GM21786 (cell line): Measurements from ENCODE around the gene NMT2.
A peak's percentile ranks its signal among the peaks of the same experiment; 100 is the strongest.

Source experiments
- ATAC-seq: cut with Tn5 transposase; IDR thresholded peaks from one replicate; pipeline ENCODE4 v1.9.1; 2021; ENCODE audit not compliant: unreplicated experiment

NMT2 gene

GRCh38 chr10:15097011-15097812 lies 71.3 kb downstream of the NMT2 start, which contains the start of gene RPP38:
TSS of gene RPP38 (plus strand) at chr10:15097355. CDS start at chr10:15103315, 5,960 bp downstream.
- ATAC-seq: peak; percentile 83

GRCh38 chr10:15096661-15097010 lies 71.9 kb downstream of the NMT2 start:
- no peak for ATAC-seq

- no peak for ATAC-seq
Measured at GRCh38 chr10:15092855-15093408, 75.6 kb downstream of the NMT2 start.

GRCh38 chr10:15091418-15091817 lies 77.1 kb downstream of the NMT2 start:
- ATAC-seq: no peak

- peak; percentile 98 for ATAC-seq
Measured at GRCh38 chr10:15088428-15089261, 79.8 kb downstream of the NMT2 start, which contains the start of gene ACBD7. TSS of gene ACBD7 (minus strand) at chr10:15088776. CDS start at chr10:15088728, 48 bp downstream.

- ATAC-seq: no peak
Measured at GRCh38 chr10:15084502-15084922, 84.0 kb downstream of the NMT2 start.

GRCh38 chr10:15083674-15084501 lies 84.6 kb downstream of the NMT2 start:
- no peak for ATAC-seq

- ATAC-seq: no peak
Measured at GRCh38 chr10:15075421-15075820, 93.1 kb downstream of the NMT2 start.

- no peak for ATAC-seq
Measured at GRCh38 chr10:15072358-15072757, 96.1 kb downstream of the NMT2 start.

GRCh38 chr10:15069230-15069629 lies 99.3 kb downstream of the NMT2 start:
- ATAC-seq: no peak

GRCh38 chr10:15068802-15069201 lies 99.7 kb downstream of the NMT2 start:
- ATAC-seq: no peak

- ATAC-seq: peak; percentile 52
Measured at GRCh38 chr10:15067154-15067553, 101.3 kb downstream of the NMT2 start.

- no peak for ATAC-seq
Measured at GRCh38 chr10:15060638-15061037, 107.9 kb downstream of the NMT2 start.

GRCh38 chr10:15059914-15060313 lies 108.6 kb downstream of the NMT2 start:
- no peak for ATAC-seq

GRCh38 chr10:15058689-15059088 lies 109.8 kb downstream of the NMT2 start:
- ATAC-seq: no peak
